ENCODE results near the gene IRF4.

The IRF4 gene

DNA sequence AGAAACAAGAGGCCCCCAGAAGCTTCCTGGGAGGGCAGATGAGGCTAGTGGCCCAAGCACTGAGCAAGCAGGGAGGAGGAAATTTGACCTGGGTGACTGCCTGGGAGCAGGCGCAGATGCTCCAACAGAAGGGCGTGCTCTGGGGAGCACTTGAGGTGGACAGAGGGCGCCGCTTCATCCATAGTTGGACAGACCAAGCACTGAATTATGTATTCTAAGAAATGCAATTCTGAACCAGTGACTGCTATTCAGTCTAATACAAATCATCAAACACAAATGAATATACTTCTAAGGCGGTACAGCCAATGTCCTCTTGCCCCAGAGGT is 28.7 kb upstream of the IRF4 start:
- Histone ChIP-seq H3K4me2 (ENCODE audit: low read length) (no peak overlapping the region), H3K4me1 (ENCODE audit: low read length) (peaks cover 47% of the 10 kb centered on the region), H3K4me3 (ENCODE audit: low read length) (no peak overlapping the region), H3K9ac (ENCODE audit: low read length) (no peak overlapping the region), H3K9me3 (ENCODE audit: insufficient read depth, low read length) (no peaks in the 10 kb centered on the region), H3K36me3 (replicated peaks; ENCODE audit: low read depth, low read length) (no peaks in the 10 kb centered on the region), H3K27ac (ENCODE audit: low read length) (no peak overlapping the region), H4K20me1 (ENCODE audit: insufficient read depth, low read length) (no peaks in the 10 kb centered on the region), H3K27me3 (ENCODE audit: low read depth, low read length) (peaks cover 28% of the 10 kb centered on the region), H3K79me2 (ENCODE audit: low read length) (no peaks in the 10 kb centered on the region), H2AFZ (ENCODE audit: low read depth, low read length) (no peak overlapping the region)
- TF ChIP-seq, protein P1, sequence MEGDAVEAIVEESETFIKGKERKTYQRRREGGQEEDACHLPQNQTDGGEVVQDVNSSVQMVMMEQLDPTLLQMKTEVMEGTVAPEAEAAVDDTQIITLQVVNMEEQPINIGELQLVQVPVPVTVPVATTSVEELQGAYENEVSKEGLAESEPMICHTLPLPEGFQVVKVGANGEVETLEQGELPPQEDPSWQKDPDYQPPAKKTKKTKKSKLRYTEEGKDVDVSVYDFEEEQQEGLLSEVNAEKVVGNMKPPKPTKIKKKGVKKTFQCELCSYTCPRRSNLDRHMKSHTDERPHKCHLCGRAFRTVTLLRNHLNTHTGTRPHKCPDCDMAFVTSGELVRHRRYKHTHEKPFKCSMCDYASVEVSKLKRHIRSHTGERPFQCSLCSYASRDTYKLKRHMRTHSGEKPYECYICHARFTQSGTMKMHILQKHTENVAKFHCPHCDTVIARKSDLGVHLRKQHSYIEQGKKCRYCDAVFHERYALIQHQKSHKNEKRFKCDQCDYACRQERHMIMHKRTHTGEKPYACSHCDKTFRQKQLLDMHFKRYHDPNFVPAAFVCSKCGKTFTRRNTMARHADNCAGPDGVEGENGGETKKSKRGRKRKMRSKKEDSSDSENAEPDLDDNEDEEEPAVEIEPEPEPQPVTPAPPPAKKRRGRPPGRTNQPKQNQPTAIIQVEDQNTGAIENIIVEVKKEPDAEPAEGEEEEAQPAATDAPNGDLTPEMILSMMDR (IDR thresholded peaks at IDR 0.05; ENCODE audit: low read depth, low read length) = no peak
- TF ChIP-seq EZH2phosphoT487 (IDR thresholded peaks at IDR 0.05; ENCODE audit: low read depth) = no peak

DNA sequence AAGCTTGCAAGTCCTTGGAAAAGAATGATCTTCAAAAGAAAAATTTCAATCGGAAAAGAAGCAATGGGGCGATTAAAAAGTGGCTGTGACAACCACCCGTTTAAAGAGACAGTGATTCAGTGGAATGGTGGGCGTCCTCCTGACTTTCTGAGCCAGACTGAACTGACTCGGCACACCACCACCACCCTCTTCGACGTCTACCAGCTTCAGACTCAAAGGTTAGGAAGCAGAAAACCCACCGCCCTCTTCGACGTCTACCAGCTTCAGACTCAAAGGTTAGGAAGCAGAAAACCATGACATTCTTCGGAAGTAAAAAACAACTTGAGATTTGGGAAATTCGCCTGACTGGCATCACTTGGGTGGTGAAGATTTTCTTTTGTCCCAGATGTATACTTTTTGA is 28.3 kb upstream of the IRF4 start:
- peaks cover 43% of the 10 kb centered on the region for H3K4me1 ChIP-seq (ENCODE audit: low read length)
- no peaks in the 10 kb centered on the region for H4K20me1 ChIP-seq (ENCODE audit: insufficient read depth, low read length)
- no peak overlapping the region for H3K9ac ChIP-seq (ENCODE audit: low read length)
- H3K4me2 ChIP-seq (ENCODE audit: low read length) = no peak overlapping the region
- no peak overlapping the region for H3K4me3 ChIP-seq (ENCODE audit: low read length)
- no peaks in the 10 kb centered on the region for H3K36me3 ChIP-seq (replicated peaks; ENCODE audit: low read depth, low read length)
- TF ChIP-seq EZH2phosphoT487 (IDR thresholded peaks at IDR 0.05; ENCODE audit: low read depth) = no peak
- TF ChIP-seq, protein P1 (IDR thresholded peaks at IDR 0.05; ENCODE audit: low read depth, low read length) = no peak
- H2AFZ ChIP-seq (ENCODE audit: low read depth, low read length) = no peak overlapping the region
- H3K79me2 ChIP-seq (ENCODE audit: low read length) = no peaks in the 10 kb centered on the region
- H3K27ac ChIP-seq (ENCODE audit: low read length) = no peak overlapping the region
- peaks cover 31% of the 10 kb centered on the region for H3K27me3 ChIP-seq (ENCODE audit: low read depth, low read length)
- no peaks in the 10 kb centered on the region for H3K9me3 ChIP-seq (ENCODE audit: insufficient read depth, low read length)

DNA sequence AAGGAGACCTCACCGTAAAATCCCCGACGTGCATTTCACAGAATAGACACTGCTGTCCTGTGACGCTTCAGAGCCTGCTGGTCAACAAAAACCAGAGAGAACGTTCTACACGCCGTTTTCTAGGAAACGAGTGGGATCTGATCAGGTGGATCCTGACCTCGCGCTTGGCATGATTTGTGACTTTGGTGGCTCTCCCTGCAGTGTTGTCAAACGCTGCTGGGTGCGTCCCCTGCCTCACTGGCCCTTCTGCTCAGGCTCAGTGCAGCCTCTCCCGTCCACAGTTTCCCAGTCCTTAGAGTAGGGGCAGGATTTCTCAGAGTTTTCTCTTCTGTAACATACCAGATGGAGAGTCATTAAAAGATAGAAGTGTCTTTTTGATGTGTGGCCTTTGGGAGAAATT is 27.6 kb upstream of the IRF4 start:
- peaks cover 37% of the 10 kb centered on the region for H3K4me1 ChIP-seq (ENCODE audit: low read length)

DNA sequence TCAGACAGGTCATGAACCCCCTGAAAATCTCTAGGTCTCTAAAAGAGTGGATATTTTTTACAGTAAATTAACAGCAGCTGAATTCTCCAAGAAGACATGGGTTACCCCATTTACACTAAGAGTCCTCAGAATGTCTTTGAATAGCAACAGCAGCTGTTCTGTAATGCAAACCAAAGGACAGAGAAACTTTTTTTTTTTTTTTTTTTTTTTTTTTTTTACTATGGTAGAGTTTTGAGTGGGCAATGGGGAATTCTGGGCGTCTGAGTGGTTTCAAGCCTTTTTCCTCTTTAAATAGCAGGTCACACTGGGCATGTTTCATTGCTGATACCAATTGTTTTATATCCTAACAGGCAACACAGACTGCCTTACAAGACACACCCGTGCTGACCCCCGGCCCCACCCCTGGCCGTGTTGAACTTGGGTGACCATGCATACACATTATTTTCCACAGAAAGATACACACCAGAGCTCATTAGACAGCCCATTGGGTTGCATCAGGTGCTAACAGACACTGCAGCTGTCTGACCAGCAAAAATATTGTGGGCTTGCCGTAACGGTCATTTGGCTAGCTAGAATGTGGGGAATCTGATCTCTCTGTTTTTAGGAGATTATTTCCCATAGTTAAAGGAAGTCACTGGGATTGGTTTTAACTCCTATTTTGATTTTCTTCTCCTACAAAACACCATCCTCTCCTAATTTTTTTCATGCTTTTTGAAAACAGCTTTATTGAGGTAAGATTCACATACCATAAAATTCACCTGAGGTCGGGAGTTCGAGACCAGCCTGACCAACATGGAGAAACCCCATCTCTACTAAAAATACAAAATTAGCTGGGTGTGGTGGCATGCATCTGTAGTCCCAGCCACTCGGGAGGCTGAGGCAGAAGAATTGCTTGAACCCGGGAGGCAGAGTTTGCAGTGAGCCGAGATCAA is 26.7 kb upstream of the IRF4 start:
- H3K36me3 ChIP-seq (replicated peaks; ENCODE audit: low read depth, low read length) = no peaks in the 10 kb centered on the region
- TF ChIP-seq EZH2phosphoT487 (IDR thresholded peaks at IDR 0.05; ENCODE audit: low read depth) = no peak
- TF ChIP-seq, protein P1 (IDR thresholded peaks at IDR 0.05; ENCODE audit: low read depth, low read length) = no peak
- peak overlapping the region; percentile 23 for H3K4me2 ChIP-seq (ENCODE audit: low read length)
- peaks cover 35% of the 10 kb centered on the region for H3K27me3 ChIP-seq (ENCODE audit: low read depth, low read length)
- H3K79me2 ChIP-seq (ENCODE audit: low read length) = no peaks in the 10 kb centered on the region
- H3K4me1 ChIP-seq (ENCODE audit: low read length) = peaks cover 27% of the 10 kb centered on the region
- no peak overlapping the region for H3K9ac ChIP-seq (ENCODE audit: low read length)
- no peak overlapping the region for H3K4me3 ChIP-seq (ENCODE audit: low read length)
- H2AFZ ChIP-seq (ENCODE audit: low read depth, low read length) = no peak overlapping the region
- H3K27ac ChIP-seq (ENCODE audit: low read length) = no peak overlapping the region
- no peaks in the 10 kb centered on the region for H4K20me1 ChIP-seq (ENCODE audit: insufficient read depth, low read length)
- H3K9me3 ChIP-seq (ENCODE audit: insufficient read depth, low read length) = no peaks in the 10 kb centered on the region

More for the DNA sequence above, 27.6 kb upstream of the IRF4 start:
- Histone ChIP-seq H3K27me3 (ENCODE audit: low read depth, low read length) (peaks cover 32% of the 10 kb centered on the region), H4K20me1 (ENCODE audit: insufficient read depth, low read length) (no peaks in the 10 kb centered on the region), H2AFZ (ENCODE audit: low read depth, low read length) (no peak overlapping the region), H3K79me2 (ENCODE audit: low read length) (no peaks in the 10 kb centered on the region), H3K4me3 (ENCODE audit: low read length) (no peak overlapping the region), H3K4me2 (ENCODE audit: low read length) (no peak overlapping the region), H3K9ac (ENCODE audit: low read length) (no peak overlapping the region), H3K27ac (ENCODE audit: low read length) (no peak overlapping the region), H3K9me3 (ENCODE audit: insufficient read depth, low read length) (no peaks in the 10 kb centered on the region), H3K36me3 (replicated peaks; ENCODE audit: low read depth, low read length) (no peaks in the 10 kb centered on the region)
- no peak for TF ChIP-seq EZH2phosphoT487 (IDR thresholded peaks at IDR 0.05; ENCODE audit: low read depth)
- TF ChIP-seq, protein P1 (IDR thresholded peaks at IDR 0.05; ENCODE audit: low read depth, low read length) = no peak

Measured in OCI-LY3 (cell line).